WTC11 (cell line): ENCODE data around the gene ZNF213. TPM values are rescaled to one million over a fixed set of nuclear protein-coding genes. Genes with fewer than 3 reads are reported as not detected.
A peak's percentile ranks its signal among the peaks of the same experiment; 100 is the strongest.

Experiments
- ATAC-seq: fragments of 200-7000 bp; cut with Tn5 transposase; 2 replicates; pipeline ENCODE4 v1.10.0; 2021; ENCODE audit warnings: mild to moderate bottlenecking, moderate library complexity
- CTCF ChIA-PET: fragments of 300-600 bp; sonication (Branson Sonifier 250); formaldehyde crosslinking; loops from one replicate; lab custom pipeline; 2021; ENCODE audit warnings: antibody characterized with exemption; lab: Charles Lee
- POLR2A ChIA-PET: fragments of 350-600 bp; sonication (Branson Sonifier 250); formaldehyde crosslinking; loops from one replicate; lab custom pipeline; 2021; ENCODE audit warnings: antibody characterized with exemption; lab: Charles Lee
- DNase-seq: peaks from one replicate; pipeline ENCODE4 v3.0.0; 2021; ENCODE audit warnings: low spot score
- H3K27ac Mint-ChIP-seq: 2 replicates; pipeline ENCODE4 v1.8.0; 2021; ENCODE audit warnings: mixed read lengths
- H3K27me3 Mint-ChIP-seq: 2 replicates; pipeline ENCODE4 v1.8.0; 2021; ENCODE audit warnings: low read depth, mild to moderate bottlenecking, moderate library complexity, mixed read lengths
- H3K36me3 Mint-ChIP-seq: 2 replicates; pipeline ENCODE4 v1.8.0; 2021; ENCODE audit warnings: mixed read lengths
- H3K4me1 Mint-ChIP-seq: 2 replicates; pipeline ENCODE4 v1.8.0; 2022; ENCODE audit warnings: mixed read lengths
- H3K4me3 Mint-ChIP-seq: 2 replicates; pipeline ENCODE4 v1.8.0; 2021; ENCODE audit warnings: mild to moderate bottlenecking, moderate library complexity, mixed read lengths
- H3K9me3 Mint-ChIP-seq: 2 replicates; pipeline ENCODE4 v1.8.0; 2021; ENCODE audit warnings: mixed read lengths
- CTCF ChIP-seq: fragments of 200-600 bp; IDR thresholded peaks from 2 replicates; pipeline ENCODE4 v1.8.0; 2022; ENCODE audit warnings: antibody characterized with exemption
- ESRRA ChIP-seq: sonication (generic); formaldehyde crosslinking; IDR thresholded peaks from 2 replicates; pipeline ENCODE4 v1.8.1; 2022; ENCODE audit warnings: mild to moderate bottlenecking, missing genetic modification reagents, borderline replicate concordance
- ETV6 ChIP-seq: sonication (generic); formaldehyde crosslinking; IDR thresholded peaks from 2 replicates; pipeline ENCODE4 v1.8.1; 2022; ENCODE audit warnings: mild to moderate bottlenecking, missing genetic modification reagents
- KAT7 ChIP-seq: sonication (generic); formaldehyde crosslinking; IDR thresholded peaks from 2 replicates; pipeline ENCODE4 v1.8.1; 2023; ENCODE audit warnings: missing genetic modification reagents, mild to moderate bottlenecking, borderline replicate concordance
- MLX ChIP-seq: sonication (generic); formaldehyde crosslinking; IDR thresholded peaks from 2 replicates; pipeline ENCODE4 v1.8.1; 2023; ENCODE audit warnings: mild to moderate bottlenecking, missing genetic modification reagents, moderate library complexity
- NFATC4 ChIP-seq: fragments of 250-450 bp; sonication (Bioruptor Pico); IDR thresholded peaks from 2 replicates; pipeline ENCODE4 v1.9.0; 2021; ENCODE audit warnings: mild to moderate bottlenecking
- NR1H2 ChIP-seq: sonication (generic); formaldehyde crosslinking; IDR thresholded peaks from 2 replicates; pipeline ENCODE4 v1.9.0; 2021; ENCODE audit warnings: mild to moderate bottlenecking, moderate library complexity, missing genetic modification reagents
- NR2C2 ChIP-seq: sonication (generic); formaldehyde crosslinking; IDR thresholded peaks from 2 replicates; pipeline ENCODE4 v1.8.0; 2022; ENCODE audit warnings: mild to moderate bottlenecking, missing genetic modification reagents
- NR3C1 ChIP-seq: sonication (generic); formaldehyde crosslinking; conservative IDR thresholded peaks from 2 replicates; pipeline ENCODE4 v1.8.1; 2023; ENCODE audit warnings: low read depth, mild to moderate bottlenecking, missing genetic modification reagents
- PRDM15 ChIP-seq: sonication (generic); formaldehyde crosslinking; IDR thresholded peaks from 2 replicates; pipeline ENCODE4 v1.8.0; 2022; ENCODE audit warnings: missing genetic modification reagents
- SOX15 ChIP-seq: fragments of 250-450 bp; sonication (Bioruptor Pico); IDR thresholded peaks from 2 replicates; pipeline ENCODE4 v1.9.0; 2021; ENCODE audit warnings: mild to moderate bottlenecking
- ZBTB21 ChIP-seq: sonication (generic); formaldehyde crosslinking; IDR thresholded peaks from 2 replicates; pipeline ENCODE4 v1.8.1; 2023; ENCODE audit warnings: mild to moderate bottlenecking, missing genetic modification reagents, borderline replicate concordance
- ZMAT4 ChIP-seq: fragments of 250-450 bp; sonication (Bioruptor Pico); IDR thresholded peaks from 2 replicates; pipeline ENCODE4 v1.9.0; 2021; ENCODE audit warnings: mild to moderate bottlenecking
- ZNF219 ChIP-seq: sonication (generic); formaldehyde crosslinking; IDR thresholded peaks from 2 replicates; pipeline ENCODE4 v1.8.0; 2023; ENCODE audit warnings: missing genetic modification reagents, mild to moderate bottlenecking, borderline replicate concordance
- ZNF396 ChIP-seq: fragments of 250-450 bp; sonication (Bioruptor Pico); IDR thresholded peaks from 2 replicates; pipeline ENCODE4 v1.8.0; 2021; ENCODE audit warnings: mild to moderate bottlenecking, moderate library complexity, borderline replicate concordance
- ZNF423 ChIP-seq: fragments of 250-450 bp; sonication (Bioruptor Pico); IDR thresholded peaks from 2 replicates; pipeline ENCODE4 v2.1.2; 2022; ENCODE audit warnings: mild to moderate bottlenecking, moderate library complexity
- ZNF671 ChIP-seq: fragments of 250-450 bp; sonication (Bioruptor Pico); IDR thresholded peaks from 2 replicates; pipeline ENCODE4 v1.8.0; 2021; ENCODE audit warnings: mild to moderate bottlenecking
- ZSCAN18 ChIP-seq: fragments of 250-450 bp; sonication (Bioruptor Pico); IDR thresholded peaks from 2 replicates; pipeline ENCODE4 v2.1.2; 2022; ENCODE audit warnings: mild to moderate bottlenecking, moderate library complexity
- total RNA-seq: library from RNA; stranded (reverse); gene quantifications from 3 replicates; pipeline ENCODE4 v1.2.3, GENCODE V29; 2021

ZNF213 gene
- total RNA-seq, 1 experiment from 2014 or later = 11.6 TPM

- TF ChIP-seq ZSCAN18 = no peak
- no peak for TF ChIP-seq SOX15 (CRISPR knock-in tag)
- TF ChIP-seq ESRRA (CRISPR knock-in tag) = no peak
- no peak for TF ChIP-seq MLX (CRISPR knock-in tag)
These were observed 46.4 kb upstream of the ZNF213 start (continued) for GRCh38 chr16:3088450-3088849.

- TF ChIP-seq KAT7 (CRISPR knock-in tag) (0 out of 2 replicates have a peak, but pooled peaks have one; percentile 43), ESRRA (CRISPR knock-in tag) (no peak), MLX (CRISPR knock-in tag) (0 out of 2 replicates have a peak, but pooled peaks have one; percentile 51), NFATC4 (CRISPR knock-in tag) (no peak)
- POLR2A ChIA-PET = interaction anchor here (1.3 to 1.6 kb wide), 3 partner anchors 9 to 74 kb away, joined by 3 to 4 read pairs (median 3); partner anchors contain the start of gene ZSCAN10
- CTCF ChIA-PET = interaction anchor here (0.8 to 5.2 kb wide), 7 partner anchors 9 to 61 kb away, joined by 3 to 52 read pairs (median 7); no protein-coding TSS in a partner anchor
- Mint-ChIP-seq H3K27ac (peak overlapping the region; percentile 84), H3K36me3 (peaks cover 38% of the 10 kb centered on the region), H3K9me3 (no peaks in the 10 kb centered on the region), H3K4me1 (peaks cover 30% of the 10 kb centered on the region), H3K27me3 (no peaks in the 10 kb centered on the region), H3K4me3 (no peak overlapping the region)
- ATAC-seq (no peak), DNase-seq (no peak)
These were observed 45.7 kb upstream of the ZNF213 start for GRCh38 chr16:3088925-3089716.

- Mint-ChIP-seq H3K27ac (no peak overlapping the region), H3K4me3 (no peak overlapping the region), H3K36me3 (peaks cover 47% of the 10 kb centered on the region), H3K9me3 (no peaks in the 10 kb centered on the region), H3K27me3 (no peaks in the 10 kb centered on the region), H3K4me1 (peaks cover 38% of the 10 kb centered on the region)
- ATAC-seq (no peak), DNase-seq (no peak)
- POLR2A ChIA-PET = interaction anchor here (1.3 to 1.6 kb wide), 3 partner anchors 8 to 73 kb away, joined by 3 to 4 read pairs (median 3); partner anchors contain the start of gene ZSCAN10
- CTCF ChIA-PET = interaction anchor here (0.9 to 5.2 kb wide), 6 partner anchors 8 to 163 kb away, joined by 3 to 52 read pairs (median 6); no protein-coding TSS in a partner anchor
- TF ChIP-seq ZNF219 (no peak), ZNF396 (CRISPR knock-in tag) (no peak), NR3C1 (CRISPR knock-in tag) (no peak), ZNF671 (CRISPR knock-in tag) (no peak), NR2C2 (CRISPR knock-in tag) (no peak), ZNF423 (CRISPR knock-in tag) (no peak), NR1H2 (CRISPR knock-in tag) (no peak), ZBTB21 (CRISPR knock-in tag) (no peak), CTCF (no peak), ETV6 (CRISPR knock-in tag) (no peak), PRDM15 (no peak), ZMAT4 (CRISPR knock-in tag) (no peak), ESRRA (CRISPR knock-in tag) (no peak)
These were observed 44.9 kb upstream of the ZNF213 start for GRCh38 chr16:3089717-3090592.
